Measurements from ENCODE around the gene NLRC5.

GRCh38 chr16:56973294-56973689 is 16.1 kb upstream of the NLRC5 start:
- TF ChIP-seq POLR2AphosphoS5 (IDR thresholded peaks at IDR 0.05; ENCODE audit: low read depth, low read length) (no peak), REST (IDR thresholded peaks at IDR 0.05; ENCODE audit: insufficient read depth in 1 of 2, low read depth in 2 of 2, low read length in 2 of 2) (no peak), SIN3A (IDR thresholded peaks at IDR 0.05; ENCODE audit: borderline replicate concordance, insufficient read depth, low read length) (no peak), TAF1 (IDR thresholded peaks at IDR 0.05; ENCODE audit: borderline replicate concordance, insufficient read depth, low read length) (no peak), FOXP2 (optimal IDR thresholded peaks at IDR 0.05; ENCODE audit: borderline replicate concordance, extremely low read depth, extremely low read length, insufficient read depth) (no peak)
